Dermis blood vessel endothelial cell (primary cell): ENCODE data around the gene NBPF3. TPM values are rescaled to one million over a fixed set of nuclear protein-coding genes. Genes with fewer than 3 reads are reported as not detected.
"Not testable (repeated sequence)": the region's sequence is repeated elsewhere in the genome, so short reads cannot be mapped to it uniquely, and the experiment has no call there.

ENCODE experiments used
- DNase-seq: peaks from one replicate; pipeline ENCODE4 v3.0.0; 2010
- total RNA-seq: library from RNA; depleted of rRNA; stranded (reverse); fragments of >200 nt; gene quantifications from 2 replicates; pipeline ENCODE4 v1.2.3, GENCODE V29; 2014

Gene NBPF3
- 1.4 and 6.6 TPM in 2 replicates for total RNA-seq

- DNase-seq: peak; percentile 68
Measured at GRCh38 chr1:21439721-21440629, at the start of gene NBPF3. TSS of gene NBPF3 (plus strand) at chr1:21440137. CDS start at chr1:21445087, 4,950 bp downstream.

GRCh38 chr1:21391497-21391896, 48.4 kb upstream of the NBPF3 start:
- no peak for DNase-seq

GRCh38 chr1:21392587-21393263, 47.2 kb upstream of the NBPF3 start:
- no peak for DNase-seq

GRCh38 chr1:21396516-21396915, 43.4 kb upstream of the NBPF3 start:
- DNase-seq: no peak

- peak; percentile 9 for DNase-seq
Measured at GRCh38 chr1:21397813-21398188, 42.1 kb upstream of the NBPF3 start.

- not testable (repeated sequence) for DNase-seq
Measured at GRCh38 chr1:21401726-21402346, 38.1 kb upstream of the NBPF3 start.

- no peak for DNase-seq
Measured at GRCh38 chr1:21406659-21407058, 33.3 kb upstream of the NBPF3 start.

GRCh38 chr1:21409897-21410296, 30.0 kb upstream of the NBPF3 start:
- not testable (repeated sequence) for DNase-seq

- no peak for DNase-seq
Measured at GRCh38 chr1:21414015-21414414, 25.9 kb upstream of the NBPF3 start.

- DNase-seq: not testable (repeated sequence)
Measured at GRCh38 chr1:21420378-21420777, 19.6 kb upstream of the NBPF3 start.

- not testable (repeated sequence) for DNase-seq
Measured at GRCh38 chr1:21421307-21421706, 18.6 kb upstream of the NBPF3 start.

GRCh38 chr1:21427798-21428480, 12.0 kb upstream of the NBPF3 start:
- not testable (repeated sequence) for DNase-seq

GRCh38 chr1:21428481-21429073, 11.4 kb upstream of the NBPF3 start:
- DNase-seq: not testable (repeated sequence)

GRCh38 chr1:21429210-21429609, 10.7 kb upstream of the NBPF3 start:
- DNase-seq: not testable (repeated sequence)

GRCh38 chr1:21430875-21431274, 9.1 kb upstream of the NBPF3 start:
- DNase-seq: not testable (repeated sequence)

- DNase-seq: no peak
Measured at GRCh38 chr1:21434394-21434793, 5.5 kb upstream of the NBPF3 start.

GRCh38 chr1:21435646-21436487, 4.1 kb upstream of the NBPF3 start:
- DNase-seq: no peak

GRCh38 chr1:21436488-21437340, 3.2 kb upstream of the NBPF3 start:
- no peak for DNase-seq

GRCh38 chr1:21437341-21437640, 2.6 kb upstream of the NBPF3 start:
- no peak for DNase-seq

- not testable (repeated sequence) for DNase-seq
Measured at GRCh38 chr1:21438646-21439312, 1.2 kb upstream of the NBPF3 start.
